T-helper 1 cell treated with Interleukin-12 subunit alpha and Interleukin-12 subunit beta and Interleukin-4 antibody, amounts not matched to agents 30 μg/mL and 1 μg/mL, for 36 hours (primary cell): ENCODE data around the gene NOS3.
A peak's percentile ranks its signal among the peaks of the same experiment; 100 is the strongest.

Experiments used
- H3K27ac Mint-ChIP-seq: one replicate; pipeline ENCODE4 v1.8.0; 2021; ENCODE audit warnings: mild to moderate bottlenecking, mixed read lengths
- H3K27me3 Mint-ChIP-seq: one replicate; pipeline ENCODE4 v1.8.0; 2021; ENCODE audit warnings: low read depth, mixed read lengths
- H3K36me3 Mint-ChIP-seq: one replicate; pipeline ENCODE4 v1.8.0; 2021; ENCODE audit warnings: low read depth, mixed read lengths
- H3K4me1 Mint-ChIP-seq: one replicate; pipeline ENCODE4 v1.8.0; 2021; ENCODE audit warnings: low read depth, mixed read lengths
- H3K4me3 Mint-ChIP-seq: one replicate; pipeline ENCODE4 v1.8.0; 2021; ENCODE audit warnings: mild to moderate bottlenecking, moderate library complexity, mixed read lengths
- H3K9me3 Mint-ChIP-seq: one replicate; pipeline ENCODE4 v1.8.0; 2021; ENCODE audit warnings: mixed read lengths

NOS3 gene

DNA sequence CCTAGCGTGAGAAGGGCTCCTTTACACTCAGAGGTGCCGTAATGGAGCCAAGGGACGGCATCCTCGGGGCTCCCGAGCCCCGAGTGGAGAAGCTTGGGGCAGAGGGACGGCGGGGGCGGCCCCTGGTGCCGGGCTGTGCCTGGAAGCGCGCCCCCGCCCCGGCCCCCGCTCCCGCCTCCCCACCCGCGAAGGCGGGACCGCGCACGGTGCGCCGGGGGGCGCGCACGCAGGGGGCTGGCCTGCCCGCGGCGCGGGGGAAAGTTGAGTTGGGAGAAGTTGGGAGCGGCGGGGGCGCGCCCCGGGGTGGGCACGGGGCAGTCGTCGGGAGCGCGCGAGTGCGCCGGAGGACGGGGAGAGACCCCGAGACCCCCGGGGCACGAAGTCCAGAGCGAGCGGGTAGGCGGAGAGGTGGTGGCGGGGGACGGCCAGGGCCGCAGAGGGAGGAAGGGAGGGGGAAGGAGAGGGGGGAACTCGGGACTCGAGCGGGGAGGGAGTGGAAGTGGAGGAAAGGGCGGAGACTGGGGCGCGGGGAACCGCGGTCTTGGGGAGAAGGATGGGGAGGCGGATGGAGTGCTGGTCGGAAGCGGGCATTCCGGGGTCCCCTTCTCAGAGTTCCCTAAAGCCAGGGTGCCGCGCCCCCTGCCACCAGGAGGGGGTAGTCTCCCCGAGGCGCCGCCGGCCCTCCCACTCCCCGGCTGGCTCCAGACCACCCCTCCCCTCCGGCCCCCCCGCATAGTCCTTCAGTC, 68.7 kb downstream of the NOS3 start, which contains the start of gene SLC4A2:
Gene SLC4A2, plus strand, starts transcription at position 223 of the 746 bp plus-strand sequence. CDS start 2,399 bp downstream, outside the sequence.
- Mint-ChIP-seq H3K36me3 (no peaks in the 10 kb centered on the region), H3K4me3 (peak within 1 kb of the TSS; percentile 97), H3K27ac (peak within 1 kb of the TSS; percentile 94), H3K9me3 (no peaks in the 10 kb centered on the region), H3K27me3 (no peaks in the 10 kb centered on the region), H3K4me1 (peaks cover 32% of the 10 kb centered on the region)

DNA sequence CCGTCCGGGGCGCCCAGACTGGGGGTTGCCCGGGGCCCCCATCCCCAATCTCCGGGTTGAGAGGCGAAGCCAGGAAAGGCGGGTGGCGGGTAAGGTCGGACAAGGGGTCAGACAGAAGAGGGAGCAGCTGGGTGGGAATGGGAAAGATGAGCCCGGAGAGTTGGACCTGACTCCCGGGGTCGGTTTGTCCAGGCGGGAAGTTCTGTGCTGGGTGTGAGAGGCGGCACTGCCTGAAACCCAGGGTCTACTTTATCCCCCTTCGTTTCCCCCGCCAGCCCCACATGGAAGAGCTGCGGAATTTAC, 69.2 kb downstream of the NOS3 start:
- Mint-ChIP-seq H3K9me3 (no peaks in the 10 kb centered on the region), H3K36me3 (no peaks in the 10 kb centered on the region), H3K4me3 (peak overlapping the region; percentile 97), H3K27me3 (no peaks in the 10 kb centered on the region), H3K27ac (peak overlapping the region; percentile 69), H3K4me1 (peaks cover 29% of the 10 kb centered on the region)

DNA sequence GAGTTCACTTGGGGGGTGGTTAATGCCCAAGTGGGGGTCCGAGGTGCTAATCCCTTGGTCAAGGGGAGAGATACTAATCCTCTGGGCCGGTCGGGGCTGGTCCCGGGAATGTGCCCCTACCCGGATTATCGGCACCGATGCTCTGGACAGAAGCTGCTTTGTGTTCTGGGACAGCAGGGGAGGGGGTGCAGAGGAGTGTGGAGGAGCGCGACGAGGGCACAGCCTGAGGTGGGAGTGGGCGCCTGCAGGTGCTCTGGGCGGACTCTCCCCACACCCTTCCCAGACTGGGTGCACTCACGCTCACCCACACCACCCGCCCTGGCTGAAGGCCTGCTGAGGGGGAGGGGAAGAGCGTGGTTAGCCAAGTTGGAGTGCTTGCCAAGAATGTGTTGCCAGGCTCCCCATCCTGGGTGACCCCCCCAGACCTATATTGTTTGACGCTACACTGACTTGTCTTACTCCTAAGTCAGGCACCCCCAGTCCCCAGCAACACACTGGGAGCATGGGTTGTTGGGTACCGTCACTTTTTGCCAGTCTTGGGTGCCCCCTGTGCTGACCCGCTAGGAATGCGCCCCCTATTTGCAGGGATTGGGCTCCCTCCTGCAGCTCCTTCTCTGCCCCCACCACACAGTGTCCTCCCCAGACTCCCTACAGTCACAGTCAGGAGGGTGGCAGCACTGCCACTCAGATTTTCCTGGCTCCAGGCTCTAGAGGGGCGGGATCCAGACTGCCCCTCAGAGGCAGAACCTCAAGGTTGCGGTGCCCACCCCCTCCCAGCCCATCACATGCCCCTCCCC, 69.8 kb downstream of the NOS3 start:
- H3K27ac Mint-ChIP-seq = no peak overlapping the region
- H3K4me3 Mint-ChIP-seq = peak overlapping the region; percentile 97
- no peaks in the 10 kb centered on the region for H3K27me3 Mint-ChIP-seq
- peaks cover 29% of the 10 kb centered on the region for H3K4me1 Mint-ChIP-seq
- H3K9me3 Mint-ChIP-seq = no peaks in the 10 kb centered on the region
- no peaks in the 10 kb centered on the region for H3K36me3 Mint-ChIP-seq

DNA sequence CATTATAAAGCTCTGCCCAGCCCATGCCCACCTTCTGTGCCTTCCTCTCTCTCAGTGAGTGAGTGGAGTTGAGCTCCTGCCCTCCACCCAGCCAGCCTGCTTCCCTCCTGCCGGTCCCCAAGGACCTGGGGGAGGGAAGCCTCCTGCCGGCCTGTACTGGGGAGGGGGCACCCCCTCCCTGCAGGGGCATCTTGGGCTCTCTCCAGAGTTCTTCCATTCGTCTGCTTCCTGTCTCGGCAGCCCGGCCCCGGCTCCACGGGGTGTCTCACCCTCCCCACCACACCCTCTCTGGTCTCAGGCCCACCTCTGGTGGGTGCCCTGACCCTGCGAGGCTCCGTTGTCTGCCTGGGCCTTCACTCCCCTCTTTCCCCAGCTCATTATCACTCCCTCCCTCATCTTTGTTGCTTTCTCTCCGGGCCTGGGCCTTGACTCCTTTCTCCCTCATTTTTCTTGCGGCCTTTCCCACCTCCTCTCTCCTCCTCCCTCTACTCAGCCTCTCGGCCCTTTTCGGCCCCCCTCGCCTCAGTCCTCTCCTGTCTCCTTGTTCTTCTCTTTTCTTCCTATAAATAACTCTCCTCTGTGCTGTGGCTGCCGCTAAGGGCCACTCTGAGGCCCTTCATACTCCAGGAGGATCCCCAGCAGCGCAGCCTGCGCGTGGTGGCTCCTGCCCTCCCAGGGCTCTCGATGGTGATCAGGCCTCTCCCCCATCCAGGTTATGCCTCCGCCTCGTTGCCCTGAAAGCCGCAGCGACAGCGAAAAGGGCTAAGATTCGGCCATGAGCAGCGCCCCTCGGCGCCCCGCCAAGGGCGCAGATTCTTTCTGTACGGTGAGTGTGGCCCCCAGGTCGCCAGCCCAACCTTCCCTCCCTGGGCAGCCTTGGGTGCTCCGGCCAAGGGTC, 70.6 kb downstream of the NOS3 start:
- Mint-ChIP-seq H3K27ac (no peak overlapping the region), H3K4me3 (peak overlapping the region; percentile 97), H3K9me3 (no peaks in the 10 kb centered on the region), H3K4me1 (peaks cover 27% of the 10 kb centered on the region), H3K36me3 (no peaks in the 10 kb centered on the region), H3K27me3 (no peaks in the 10 kb centered on the region)

DNA sequence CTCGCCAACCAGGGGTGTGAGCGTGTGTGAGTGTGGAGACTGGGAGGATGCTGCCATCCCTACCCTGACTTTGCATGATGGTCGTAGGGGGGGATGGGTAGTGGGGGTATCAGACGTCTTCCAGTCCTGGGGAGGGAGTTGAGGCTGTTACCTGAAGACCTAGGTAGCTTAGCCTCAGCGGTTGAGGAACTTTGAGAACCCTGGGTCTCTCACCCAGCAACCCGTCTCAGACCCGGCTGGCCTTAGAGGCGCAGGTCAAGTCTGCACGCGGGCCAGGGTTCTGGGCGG, 71.2 kb downstream of the NOS3 start:
- Mint-ChIP-seq H3K36me3 (no peaks in the 10 kb centered on the region), H3K4me1 (peaks cover 24% of the 10 kb centered on the region), H3K27ac (no peak overlapping the region), H3K4me3 (no peak overlapping the region), H3K9me3 (no peaks in the 10 kb centered on the region), H3K27me3 (no peaks in the 10 kb centered on the region)

DNA sequence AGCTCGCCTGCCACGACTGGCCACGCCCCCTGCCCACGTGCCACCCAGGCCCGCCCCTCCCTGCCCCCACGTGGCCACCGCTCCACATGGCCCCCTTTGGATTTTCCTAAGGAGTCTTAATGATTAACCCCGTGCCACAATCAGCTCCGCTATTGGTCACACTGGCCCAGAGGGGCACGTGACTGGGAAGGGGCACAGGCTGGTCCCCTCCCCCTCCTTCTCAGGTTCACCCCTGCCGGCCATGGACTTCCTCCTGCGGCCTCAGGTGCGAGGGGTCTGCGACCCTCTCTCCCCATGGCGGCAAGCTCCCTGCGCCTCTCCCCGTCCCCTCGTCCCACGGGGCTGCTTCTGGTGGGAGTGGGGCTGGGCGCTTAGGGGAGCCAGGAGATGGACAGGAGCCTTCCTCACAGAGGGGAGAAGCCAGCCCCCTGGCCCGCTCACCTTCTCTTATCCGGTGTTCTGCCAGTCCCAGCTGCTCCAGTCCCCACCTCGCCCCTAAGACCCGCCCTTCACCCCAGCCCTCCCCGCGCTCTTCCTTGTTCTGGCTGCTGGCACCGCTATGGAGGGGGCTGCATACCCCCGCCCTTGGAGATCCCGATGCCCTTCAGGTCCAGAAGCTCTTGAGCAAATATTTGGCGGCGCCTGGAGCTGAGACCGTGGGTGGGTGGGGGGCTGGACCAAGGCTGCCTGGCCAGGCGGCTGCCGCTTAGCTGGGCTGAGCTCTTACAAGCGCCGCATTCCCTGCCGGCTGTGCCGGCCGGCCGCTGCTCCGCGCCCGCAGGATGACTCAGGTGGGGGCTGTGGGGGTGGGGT, 71.8 kb downstream of the NOS3 start:
- Mint-ChIP-seq H3K4me3 (no peak overlapping the region), H3K4me1 (peaks cover 19% of the 10 kb centered on the region), H3K27me3 (no peaks in the 10 kb centered on the region), H3K27ac (no peak overlapping the region), H3K9me3 (no peaks in the 10 kb centered on the region), H3K36me3 (no peaks in the 10 kb centered on the region)

DNA sequence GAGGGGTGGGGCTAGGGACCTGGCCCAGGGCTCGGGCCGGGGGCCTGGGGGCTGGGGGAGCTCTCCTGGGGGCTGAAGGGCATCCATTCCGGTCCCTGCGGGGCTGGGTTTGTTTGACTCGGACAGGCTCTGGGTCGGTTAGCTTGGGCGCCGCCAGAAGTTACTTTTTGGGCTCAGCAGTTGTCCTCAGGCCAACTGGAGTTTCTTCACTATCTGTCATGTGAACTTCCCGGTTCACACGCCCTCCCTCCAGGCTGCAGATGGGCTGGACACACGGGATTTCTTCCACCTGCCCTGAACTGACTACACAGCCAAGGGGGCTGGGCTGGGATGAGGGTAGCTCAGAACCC, 72.4 kb downstream of the NOS3 start:
- no peak overlapping the region for H3K27ac Mint-ChIP-seq
- no peaks in the 10 kb centered on the region for H3K9me3 Mint-ChIP-seq
- H3K4me1 Mint-ChIP-seq = peaks cover 19% of the 10 kb centered on the region
- no peak overlapping the region for H3K4me3 Mint-ChIP-seq
- no peaks in the 10 kb centered on the region for H3K27me3 Mint-ChIP-seq
- no peaks in the 10 kb centered on the region for H3K36me3 Mint-ChIP-seq
